HL-60/S4 treated with retinoic acid at 250 ng/mL for 4 days and 3 days (cell line): ENCODE data around the gene CCNL2.

Experiments
- in situ Hi-C: fragments of 300-500 bp; cut with MboI; formaldehyde crosslinking; loops from 2 replicates; pipeline ENCODE4 v1.7.0; 2022; ENCODE audit warnings: low sequenced_read_pairs

Gene CCNL2

GRCh38 chr1:1345384-1345783, 53.8 kb downstream of the CCNL2 start:
- in situ Hi-C loops: no loop called here

- in situ Hi-C loops: no loop called here
Observed at GRCh38 chr1:1344655-1345361, 54.3 kb downstream of the CCNL2 start.

GRCh38 chr1:1343811-1344421, 55.2 kb downstream of the CCNL2 start:
- in situ Hi-C loops: no loop called here

- in situ Hi-C loops: no loop called here
Observed at GRCh38 chr1:1342584-1343115, 56.5 kb downstream of the CCNL2 start.

GRCh38 chr1:1342061-1342562, 57.0 kb downstream of the CCNL2 start:
- in situ Hi-C loops: no loop called here

- in situ Hi-C loops: no loop called here
Observed at GRCh38 chr1:1341549-1342021, 57.5 kb downstream of the CCNL2 start.

- in situ Hi-C loops: no loop called here
Observed at GRCh38 chr1:1340791-1341548, 58.2 kb downstream of the CCNL2 start.

GRCh38 chr1:1340185-1340584, 59.0 kb downstream of the CCNL2 start:
- in situ Hi-C loops: no loop called here

GRCh38 chr1:1338278-1338677, 60.9 kb downstream of the CCNL2 start:
- in situ Hi-C loops: no loop called here

- in situ Hi-C loops: no loop called here
Observed at GRCh38 chr1:1337793-1338147, 61.4 kb downstream of the CCNL2 start.

GRCh38 chr1:1336931-1337792, 62.0 kb downstream of the CCNL2 start:
- in situ Hi-C loops: no loop called here

- in situ Hi-C loops: no loop called here
Observed at GRCh38 chr1:1336446-1336845, 62.7 kb downstream of the CCNL2 start.

GRCh38 chr1:1335792-1336248, 63.3 kb downstream of the CCNL2 start:
- in situ Hi-C loops: no loop called here
